Activated naive CD8-positive, alpha-beta T cell treated with anti-CD3 and anti-CD28 coated beads, Interleukin-2, amount 50 U/mL, for 24 hours (primary cell): ENCODE results near the gene DGAT2L6.

Experiments used
- ATAC-seq: fragments of 150-1000 bp; cut with Tn5 transposase; one replicate; pipeline ENCODE4 v1.10.0; 2021
- DNase-seq: peaks from one replicate; pipeline ENCODE4 v3.0.0; 2021
- H3K27ac Mint-ChIP-seq: one replicate; pipeline ENCODE4 v1.8.0; 2021; ENCODE audit warnings: mild to moderate bottlenecking, mixed read lengths
- H3K27me3 Mint-ChIP-seq: one replicate; pipeline ENCODE4 v1.8.0; 2021; ENCODE audit warnings: mixed read lengths
- H3K36me3 Mint-ChIP-seq: one replicate; pipeline ENCODE4 v1.8.0; 2021; ENCODE audit warnings: low read depth, mixed read lengths
- H3K4me1 Mint-ChIP-seq: one replicate; pipeline ENCODE4 v1.8.0; 2021; ENCODE audit warnings: mixed read lengths
- H3K4me3 Mint-ChIP-seq: one replicate; pipeline ENCODE4 v1.8.0; 2021; ENCODE audit warnings: mild to moderate bottlenecking, moderate library complexity, mixed read lengths
- H3K9me3 Mint-ChIP-seq: one replicate; pipeline ENCODE4 v1.8.0; 2021; ENCODE audit warnings: mixed read lengths

DGAT2L6 gene, protein sequence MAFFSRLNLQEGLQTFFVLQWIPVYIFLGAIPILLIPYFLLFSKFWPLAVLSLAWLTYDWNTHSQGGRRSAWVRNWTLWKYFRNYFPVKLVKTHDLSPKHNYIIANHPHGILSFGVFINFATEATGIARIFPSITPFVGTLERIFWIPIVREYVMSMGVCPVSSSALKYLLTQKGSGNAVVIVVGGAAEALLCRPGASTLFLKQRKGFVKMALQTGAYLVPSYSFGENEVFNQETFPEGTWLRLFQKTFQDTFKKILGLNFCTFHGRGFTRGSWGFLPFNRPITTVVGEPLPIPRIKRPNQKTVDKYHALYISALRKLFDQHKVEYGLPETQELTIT

DNA sequence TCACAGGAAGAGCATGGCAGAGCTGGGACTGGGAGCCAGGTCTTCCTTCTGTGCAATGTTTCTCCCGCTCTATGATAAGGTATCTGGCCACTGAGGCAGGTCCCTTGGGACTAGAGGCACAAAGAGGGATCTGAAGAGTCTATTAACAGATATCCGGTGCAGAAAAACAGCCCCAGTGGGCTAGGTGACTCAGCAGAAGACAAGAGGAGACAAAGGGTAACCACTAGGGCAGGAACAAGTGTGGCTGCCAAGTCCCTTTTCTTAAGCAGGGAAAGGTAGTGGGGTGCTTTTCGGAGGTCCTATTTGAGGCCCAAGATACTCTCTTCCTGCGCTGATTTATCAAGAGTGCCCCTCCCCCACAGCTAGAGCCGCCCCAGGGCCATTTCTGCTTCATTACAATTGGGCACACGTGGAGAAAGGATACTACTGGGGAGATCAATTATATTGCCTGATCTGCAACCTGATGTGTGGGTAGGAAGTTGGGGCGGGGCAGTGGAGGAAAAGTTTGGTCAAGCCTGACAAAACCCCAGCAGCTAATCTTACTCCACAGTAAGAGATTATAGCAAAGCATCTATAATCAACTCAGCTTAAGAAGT lies at the start of gene DGAT2L6:
TSS of gene DGAT2L6 (plus strand) at position 546 of the 596 bp plus-strand sequence. CDS start 100 bp downstream, outside the sequence.
- ATAC-seq (no peak), DNase-seq (no peak)
- Mint-ChIP-seq H3K36me3 (no peaks in the 10 kb centered on the region), H3K9me3 (no peaks in the 10 kb centered on the region), H3K4me3 (no peak within 1 kb of the TSS), H3K4me1 (peaks cover 12% of the 10 kb centered on the region), H3K27ac (no peak within 1 kb of the TSS), H3K27me3 (no peaks in the 10 kb centered on the region)

DNA sequence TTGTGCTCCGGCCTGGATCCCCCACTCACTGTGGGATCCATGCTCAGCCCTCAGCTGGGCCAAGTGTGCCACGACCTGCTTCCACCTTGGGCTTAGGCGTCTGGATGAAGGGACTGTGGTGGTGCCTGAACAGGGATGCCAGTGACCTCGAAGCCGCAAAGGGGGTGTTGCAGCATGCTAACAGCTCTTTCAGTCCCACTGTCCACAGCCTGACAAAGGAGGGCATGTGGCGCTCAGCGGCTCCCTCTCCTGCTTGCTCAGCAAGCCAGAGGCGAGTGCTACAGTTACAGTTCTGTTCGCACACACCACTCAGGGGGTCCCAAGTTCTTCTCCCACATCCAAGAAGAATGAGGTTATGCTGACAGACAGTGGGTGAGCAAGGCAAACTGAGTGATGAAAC lies 49.2 kb upstream of the DGAT2L6 start:
- no peaks in the 10 kb centered on the region for H3K36me3 Mint-ChIP-seq
- no peak for ATAC-seq
- peaks cover 9% of the 10 kb centered on the region for H3K4me1 Mint-ChIP-seq
- no peak overlapping the region for H3K27ac Mint-ChIP-seq
- no peak overlapping the region for H3K4me3 Mint-ChIP-seq
- H3K9me3 Mint-ChIP-seq: no peaks in the 10 kb centered on the region
- H3K27me3 Mint-ChIP-seq: no peaks in the 10 kb centered on the region
- DNase-seq: no peak

DNA sequence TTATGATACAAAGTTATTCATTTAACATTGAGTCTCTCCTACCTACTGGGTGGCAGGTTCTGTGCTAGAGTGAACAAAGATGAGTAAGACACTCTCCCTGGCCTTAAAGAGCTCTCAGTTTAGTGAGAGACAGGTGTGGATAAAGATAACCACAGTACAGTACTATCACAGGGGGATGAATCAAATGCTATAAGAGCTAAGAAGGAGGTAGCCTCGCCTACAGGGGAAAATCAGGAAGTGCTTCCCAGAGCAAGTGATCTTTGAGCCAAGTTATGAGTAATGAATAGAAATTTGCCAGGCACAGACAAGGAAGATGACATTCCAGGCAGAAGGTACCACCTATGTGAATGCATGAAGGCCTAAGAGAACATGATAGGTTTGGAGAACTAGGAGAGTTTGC lies 47.5 kb upstream of the DGAT2L6 start:
- DNase-seq (no peak), ATAC-seq (no peak)

DNA sequence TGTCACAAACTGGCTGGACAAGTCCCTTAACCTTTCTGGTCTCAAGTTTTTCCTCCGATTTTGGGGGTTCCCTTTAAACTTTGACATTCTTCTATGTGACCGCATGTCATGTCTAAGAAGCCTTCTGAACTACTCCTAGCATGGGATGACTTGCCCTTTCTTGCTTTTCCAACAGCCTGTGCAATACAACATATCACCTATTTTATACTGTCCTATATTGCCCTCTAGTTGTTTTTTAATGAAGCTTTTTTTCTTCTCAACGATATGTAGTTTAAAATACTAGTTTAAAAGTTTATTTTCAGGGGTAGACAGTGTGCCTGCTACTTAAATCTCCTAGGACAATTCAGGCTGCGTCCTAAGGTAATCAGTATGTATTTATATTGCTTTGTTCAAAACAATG lies 45.1 kb upstream of the DGAT2L6 start:
- DNase-seq (no peak), ATAC-seq (no peak)
- Mint-ChIP-seq H3K4me3 (peak overlapping the region; percentile 36), H3K27ac (no peak overlapping the region), H3K27me3 (no peaks in the 10 kb centered on the region), H3K4me1 (peaks cover 29% of the 10 kb centered on the region), H3K9me3 (no peaks in the 10 kb centered on the region), H3K36me3 (peaks cover 15% of the 10 kb centered on the region)

More for the DNA sequence above, 47.5 kb upstream of the DGAT2L6 start:
- Mint-ChIP-seq H3K9me3 (no peaks in the 10 kb centered on the region), H3K27ac (no peak overlapping the region), H3K36me3 (peaks cover 2% of the 10 kb centered on the region), H3K27me3 (no peaks in the 10 kb centered on the region), H3K4me3 (no peak overlapping the region), H3K4me1 (peaks cover 14% of the 10 kb centered on the region)

DNA sequence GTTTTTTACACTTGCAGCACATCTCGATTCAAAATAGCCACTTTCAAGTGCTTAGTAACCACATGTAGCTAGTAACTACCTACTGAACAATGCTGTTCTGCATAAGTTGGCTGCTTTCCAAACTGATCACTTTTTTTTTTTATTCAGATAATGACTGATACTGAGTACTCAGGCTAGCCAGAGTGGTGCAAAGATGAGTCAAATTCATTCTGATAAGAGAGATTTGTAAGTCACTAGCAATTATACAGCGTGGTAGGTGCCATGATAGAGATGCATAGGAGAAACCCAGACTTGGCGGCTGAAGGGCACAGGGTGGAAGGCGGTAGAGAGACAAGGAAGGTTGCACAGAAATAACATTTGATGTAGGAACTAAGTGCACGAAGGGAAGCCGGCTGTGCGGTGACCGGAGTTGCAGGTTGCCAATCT lies 44.4 kb upstream of the DGAT2L6 start:
- H3K4me3 Mint-ChIP-seq: peak overlapping the region; percentile 98
- H3K9me3 Mint-ChIP-seq: no peaks in the 10 kb centered on the region
- H3K36me3 Mint-ChIP-seq: peaks cover 17% of the 10 kb centered on the region
- H3K27me3 Mint-ChIP-seq: no peaks in the 10 kb centered on the region
- no peak for DNase-seq
- peak; percentile 70 for ATAC-seq
- peaks cover 31% of the 10 kb centered on the region for H3K4me1 Mint-ChIP-seq
- peak overlapping the region; percentile 96 for H3K27ac Mint-ChIP-seq

DNA sequence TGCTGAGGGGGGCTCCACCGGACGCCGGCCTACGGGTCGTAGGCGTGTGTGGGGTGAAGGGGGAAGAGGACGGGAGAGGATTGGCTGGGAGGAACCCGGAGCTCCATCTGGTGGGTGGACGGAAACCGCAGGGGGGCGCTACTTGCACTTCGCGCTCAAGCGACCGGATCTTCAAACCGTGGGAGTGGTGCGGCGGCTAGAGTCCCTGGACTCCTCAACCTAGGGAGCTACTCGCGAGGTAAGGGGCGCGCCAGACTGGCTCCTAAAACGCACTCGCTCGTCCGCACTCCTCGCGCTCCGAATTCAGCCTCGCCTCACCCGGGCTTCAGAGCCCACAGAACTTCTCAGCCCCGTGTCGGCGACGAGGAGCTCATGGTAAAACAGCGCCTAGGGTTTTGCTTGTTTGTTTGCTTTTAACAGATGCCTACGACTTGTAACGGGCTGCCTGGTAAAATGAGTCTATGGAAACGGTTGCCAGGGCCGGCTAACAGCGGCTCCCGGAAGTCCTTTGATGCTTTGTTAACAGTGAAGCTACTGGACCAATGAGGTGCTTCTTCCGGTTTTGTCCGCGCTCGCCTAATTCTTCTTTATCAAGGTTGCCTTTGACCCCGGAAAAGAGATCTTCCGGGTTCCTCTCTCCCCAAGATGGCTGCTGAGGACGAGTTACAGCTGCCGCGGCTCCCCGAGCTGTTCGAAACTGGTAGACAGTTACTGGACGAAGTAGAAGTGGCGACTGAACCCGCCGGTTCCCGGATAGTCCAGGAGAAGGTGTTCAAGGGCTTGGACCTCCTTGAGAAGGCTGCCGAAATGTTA lies 43.8 kb upstream of the DGAT2L6 start, which contains the start of gene IGBP1:
TSS of gene IGBP1 (plus strand) at position 145 of the 813 bp plus-strand sequence. CDS start at position 646, 501 bp downstream.
- Mint-ChIP-seq H3K4me3 (peak within 1 kb of the TSS; percentile 98), H3K9me3 (no peaks in the 10 kb centered on the region), H3K4me1 (peaks cover 31% of the 10 kb centered on the region), H3K27ac (peak within 1 kb of the TSS; percentile 96), H3K27me3 (no peaks in the 10 kb centered on the region), H3K36me3 (peaks cover 17% of the 10 kb centered on the region)
- peak; percentile 86 for ATAC-seq
- peak; percentile 74 for DNase-seq

DNA sequence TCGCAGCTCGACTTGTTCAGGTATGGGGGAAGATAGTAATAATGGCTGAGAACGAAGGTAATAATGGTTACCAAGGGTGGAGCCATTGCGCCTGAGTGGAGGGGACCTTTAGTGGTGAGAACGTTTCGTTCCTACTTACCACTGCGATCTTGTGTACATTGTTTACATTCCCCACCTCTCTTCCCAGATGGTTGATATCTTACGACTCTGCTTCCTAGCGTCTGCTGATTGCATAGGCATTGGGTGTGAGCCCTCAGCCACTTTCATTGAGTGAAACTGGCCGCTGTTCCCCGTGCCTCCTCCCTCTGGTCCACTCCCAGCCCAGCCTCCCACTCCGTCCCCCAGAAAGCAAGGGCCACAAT lies 43.2 kb upstream of the DGAT2L6 start:
- H3K27me3 Mint-ChIP-seq: no peaks in the 10 kb centered on the region
- H3K27ac Mint-ChIP-seq: peak overlapping the region; percentile 96
- ATAC-seq (no peak), DNase-seq (no peak)
- peak overlapping the region; percentile 98 for H3K4me3 Mint-ChIP-seq
- H3K9me3 Mint-ChIP-seq: no peaks in the 10 kb centered on the region
- H3K4me1 Mint-ChIP-seq: peaks cover 31% of the 10 kb centered on the region
- peaks cover 17% of the 10 kb centered on the region for H3K36me3 Mint-ChIP-seq

DNA sequence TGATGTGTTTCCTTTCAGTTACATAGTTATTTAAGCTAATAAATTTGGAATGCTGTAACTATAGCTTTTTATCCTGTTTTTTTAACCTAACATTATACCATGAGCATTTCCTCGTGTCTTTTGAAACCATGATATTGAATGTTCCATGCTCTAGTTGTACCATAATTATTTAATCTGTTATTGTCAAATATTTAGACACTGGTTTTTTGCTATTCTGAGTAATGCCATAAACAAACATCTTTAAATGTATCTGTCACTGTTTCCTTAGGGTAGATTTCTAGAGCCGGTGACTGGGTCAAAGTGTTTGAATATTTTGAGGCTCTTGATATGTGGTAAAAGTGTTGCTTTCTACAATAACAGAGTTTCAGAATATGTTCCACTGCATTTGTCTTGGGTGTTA lies 38.7 kb upstream of the DGAT2L6 start:
- DNase-seq (no peak), ATAC-seq (no peak)
- Mint-ChIP-seq H3K4me3 (no peak overlapping the region), H3K4me1 (peaks cover 23% of the 10 kb centered on the region), H3K9me3 (no peaks in the 10 kb centered on the region), H3K27ac (no peak overlapping the region), H3K27me3 (no peaks in the 10 kb centered on the region), H3K36me3 (peaks cover 34% of the 10 kb centered on the region)

DNA sequence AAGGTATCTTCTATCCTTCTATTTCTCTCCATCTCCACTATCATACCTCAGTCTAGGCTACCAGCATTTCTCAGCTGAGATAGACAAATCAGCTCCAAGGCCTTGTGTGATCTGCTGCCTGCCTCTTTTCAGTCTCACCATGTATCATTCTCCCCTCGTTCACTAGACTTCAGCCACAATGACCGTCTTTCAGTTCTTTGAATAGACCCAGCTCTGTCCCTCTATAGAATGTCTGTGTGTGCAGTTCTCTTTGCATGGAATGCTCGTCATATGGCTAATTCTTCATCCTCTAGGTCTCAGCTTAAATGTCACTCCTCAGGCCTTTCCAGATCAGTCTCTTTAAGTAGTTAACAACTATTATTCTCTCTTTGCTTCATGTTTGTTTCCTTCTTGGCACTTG lies 37.5 kb upstream of the DGAT2L6 start:
- Mint-ChIP-seq H3K4me3 (no peak overlapping the region), H3K36me3 (peaks cover 32% of the 10 kb centered on the region), H3K27me3 (no peaks in the 10 kb centered on the region), H3K4me1 (peaks cover 18% of the 10 kb centered on the region), H3K9me3 (no peaks in the 10 kb centered on the region), H3K27ac (no peak overlapping the region)
- no peak for DNase-seq
- ATAC-seq: no peak

DNA sequence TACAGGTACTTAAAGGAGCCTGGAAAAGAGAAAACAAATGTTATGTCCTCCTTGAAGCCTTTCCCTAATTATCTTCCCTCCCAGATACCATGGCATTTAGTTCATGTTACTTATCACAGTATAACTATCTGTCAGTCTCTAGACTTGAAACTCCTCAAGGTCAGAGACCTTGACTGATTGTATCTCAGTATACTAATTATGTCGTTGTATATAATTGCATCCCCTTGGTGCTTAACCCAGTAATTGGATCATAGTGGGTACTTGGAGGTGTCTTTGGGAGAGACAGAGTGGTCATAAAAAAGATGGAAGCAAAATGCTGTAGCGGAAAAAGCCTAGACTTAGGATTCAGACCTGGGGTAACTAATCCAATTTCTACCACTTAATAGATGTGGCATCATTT lies 35.9 kb upstream of the DGAT2L6 start:
- H3K9me3 Mint-ChIP-seq: no peaks in the 10 kb centered on the region
- H3K4me3 Mint-ChIP-seq: no peak overlapping the region
- H3K27ac Mint-ChIP-seq: no peak overlapping the region
- no peak for ATAC-seq
- peaks cover 29% of the 10 kb centered on the region for H3K36me3 Mint-ChIP-seq
- DNase-seq: no peak
- H3K4me1 Mint-ChIP-seq: peaks cover 9% of the 10 kb centered on the region
- no peaks in the 10 kb centered on the region for H3K27me3 Mint-ChIP-seq

DNA sequence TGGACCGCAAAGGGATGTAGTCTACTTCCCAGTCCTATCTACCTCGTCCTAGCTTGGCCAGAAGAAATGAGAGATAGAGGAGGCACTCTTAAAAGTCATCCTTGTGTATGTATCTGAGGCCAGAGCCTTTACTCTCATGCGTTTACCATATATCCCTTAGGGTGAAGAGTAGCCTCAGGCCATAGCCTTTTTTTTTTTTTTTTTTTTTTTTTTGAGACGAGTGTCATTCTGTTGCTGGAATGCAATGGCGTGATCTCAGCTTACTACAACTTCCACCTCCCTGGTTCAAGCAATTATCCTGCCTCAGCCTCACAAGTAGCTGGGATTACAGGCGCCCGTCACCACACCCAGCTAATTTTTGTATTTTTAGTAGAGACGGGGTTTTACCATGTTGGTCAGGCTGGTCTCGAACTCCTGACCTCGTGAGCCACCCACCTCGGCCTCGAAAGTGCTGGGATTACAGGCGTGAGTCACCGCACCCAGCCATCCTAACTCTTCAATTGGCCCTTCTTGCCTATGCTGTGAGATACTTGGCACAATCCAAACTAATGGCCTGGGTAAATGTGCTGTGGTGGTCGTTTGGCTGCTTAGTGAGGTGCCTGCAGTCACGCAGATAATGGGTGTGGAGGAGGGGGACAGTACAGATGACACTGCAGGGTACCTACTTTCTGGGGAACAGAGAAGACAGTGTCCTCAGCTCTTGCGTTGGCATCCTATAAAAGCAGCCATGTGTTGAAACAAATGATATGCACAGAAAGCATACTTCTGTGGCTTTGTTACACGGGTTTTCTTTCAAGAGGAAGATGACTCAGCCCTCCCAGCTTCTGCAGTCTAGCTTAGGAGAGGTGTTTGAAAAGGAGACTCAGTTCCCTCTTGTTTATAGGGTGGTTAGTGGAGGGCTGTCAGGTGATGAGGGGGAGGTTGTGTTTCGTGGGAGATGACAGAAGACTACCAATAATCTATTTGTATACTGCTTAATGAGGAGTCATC lies 10.4 kb upstream of the DGAT2L6 start:
- peaks cover 10% of the 10 kb centered on the region for H3K4me1 Mint-ChIP-seq
- no peaks in the 10 kb centered on the region for H3K9me3 Mint-ChIP-seq
- ATAC-seq (peak; percentile 79), DNase-seq (no peak)
- no peak overlapping the region for H3K4me3 Mint-ChIP-seq
- H3K27me3 Mint-ChIP-seq: no peaks in the 10 kb centered on the region
- no peak overlapping the region for H3K27ac Mint-ChIP-seq
- H3K36me3 Mint-ChIP-seq: peaks cover 16% of the 10 kb centered on the region

DNA sequence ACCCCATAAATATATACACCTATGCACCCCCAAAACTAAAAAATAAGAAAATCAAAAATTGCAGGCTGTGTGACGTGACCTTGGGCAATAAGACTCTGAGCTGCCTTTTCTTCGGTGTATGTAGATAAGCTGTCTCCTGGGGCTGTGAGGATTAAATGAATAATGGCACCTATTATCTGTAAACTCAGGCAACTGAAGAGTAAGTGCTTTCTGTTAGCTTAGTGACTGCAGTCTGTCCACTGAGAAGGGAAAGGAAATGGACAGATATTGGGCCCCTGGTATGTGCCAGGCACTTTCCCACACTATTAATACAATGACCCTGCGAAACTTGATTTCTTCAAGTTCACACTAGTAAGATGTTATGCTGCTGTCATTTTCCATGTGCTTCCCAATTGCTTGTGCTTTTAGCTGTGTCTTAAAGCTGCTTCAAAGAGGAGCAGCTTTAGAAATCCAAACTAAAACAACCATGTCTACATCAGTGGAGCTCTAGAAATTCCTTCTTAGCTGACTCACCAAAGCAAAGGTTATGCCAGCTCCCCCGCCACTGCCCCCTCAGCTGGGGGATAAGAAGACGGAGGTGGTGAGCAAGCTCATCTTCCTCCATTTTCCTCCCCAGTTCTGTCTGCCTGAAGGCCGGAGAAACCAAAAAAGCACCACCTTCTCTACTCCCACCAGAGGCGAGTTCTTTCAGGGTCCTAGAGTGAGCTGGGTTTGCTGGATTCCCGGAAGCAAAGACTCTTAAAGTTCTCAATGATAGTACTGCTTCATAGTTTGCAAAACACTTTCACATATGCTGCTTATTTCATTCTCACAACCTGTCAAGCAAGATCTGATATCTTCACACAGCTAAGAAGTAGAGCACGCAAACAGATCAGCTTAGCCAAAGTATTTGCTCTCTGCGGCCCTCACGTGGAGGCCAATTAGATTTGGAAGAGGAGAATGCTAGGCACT lies 8.8 kb upstream of the DGAT2L6 start:
- DNase-seq (no peak), ATAC-seq (no peak)
- Mint-ChIP-seq H3K9me3 (no peaks in the 10 kb centered on the region), H3K4me1 (peaks cover 10% of the 10 kb centered on the region), H3K36me3 (peaks cover 16% of the 10 kb centered on the region), H3K4me3 (no peak overlapping the region), H3K27ac (no peak overlapping the region), H3K27me3 (no peaks in the 10 kb centered on the region)

DNA sequence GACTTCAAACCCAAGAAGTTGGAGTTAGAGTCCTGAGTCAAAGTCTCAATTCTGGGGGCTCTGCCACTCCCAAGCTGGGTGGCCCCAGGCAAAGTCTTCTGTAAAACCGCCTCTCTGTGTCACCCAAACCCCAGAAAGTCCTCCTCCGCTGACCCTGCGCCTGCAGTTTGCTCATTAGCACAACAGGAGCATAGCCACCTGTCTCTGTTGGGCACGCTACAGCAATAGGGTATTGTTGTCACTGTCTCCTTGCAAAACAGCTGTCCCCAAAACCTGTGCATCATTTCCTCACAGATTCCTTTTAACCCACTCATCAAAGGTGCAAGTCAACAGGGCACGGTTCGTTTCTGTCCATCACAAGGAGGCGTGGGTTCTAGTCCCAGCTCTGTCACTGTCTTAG lies 8.0 kb upstream of the DGAT2L6 start:
- no peak for DNase-seq
- Mint-ChIP-seq H3K9me3 (no peaks in the 10 kb centered on the region), H3K4me3 (no peak overlapping the region), H3K27ac (no peak overlapping the region), H3K36me3 (peaks cover 14% of the 10 kb centered on the region), H3K4me1 (peaks cover 10% of the 10 kb centered on the region), H3K27me3 (no peaks in the 10 kb centered on the region)
- no peak for ATAC-seq
